NCI-H2029 (cell line): ENCODE results near the gene CORO6.
A peak's percentile ranks its signal among the peaks of the same experiment; 100 is the strongest.

Experiments used
- DNase-seq: peaks from one replicate; lab custom pipeline; 2025; lab: John Stamatoyannopoulos, UW

CORO6 gene

DNA sequence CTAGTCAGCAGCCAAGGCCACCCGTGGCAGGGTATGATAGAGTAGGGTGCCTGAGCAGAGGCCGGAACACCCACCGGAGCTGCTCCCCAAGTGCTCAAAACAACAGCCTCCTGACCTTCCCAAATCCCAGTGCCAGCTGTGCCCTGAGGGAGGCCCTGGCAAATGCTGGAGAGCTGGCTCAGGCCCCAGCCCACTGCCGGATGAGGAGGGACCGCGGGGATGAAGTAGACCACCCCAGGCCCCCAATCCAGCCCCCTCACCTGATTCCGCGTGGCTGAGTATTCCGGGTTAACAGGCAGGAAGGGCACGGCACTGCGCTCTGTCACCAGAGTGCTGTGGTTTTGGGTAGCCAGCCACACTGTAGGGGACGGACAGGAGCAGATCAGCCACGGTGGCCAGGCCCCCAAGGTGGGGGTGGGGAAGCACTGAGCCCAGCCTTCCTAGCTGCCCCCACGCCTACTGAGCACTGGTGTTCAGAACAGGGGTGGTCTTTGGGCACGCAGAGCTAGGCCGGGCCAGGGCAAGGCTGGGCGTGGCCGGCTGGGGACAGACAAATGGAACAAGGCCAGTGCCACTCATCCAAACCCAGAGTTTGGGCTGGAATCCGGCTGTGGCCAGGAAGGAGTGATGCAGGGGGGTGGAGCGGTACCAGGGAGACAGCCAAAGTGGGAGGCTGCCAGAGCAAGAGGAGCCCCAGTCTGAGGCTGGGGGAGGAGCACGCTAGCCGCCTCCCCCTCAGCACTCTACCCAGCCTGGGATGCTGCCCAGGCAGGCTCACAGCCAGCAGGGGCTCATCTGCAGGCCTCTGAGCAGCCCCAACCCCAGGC lies 45.1 kb downstream of the CORO6 start:
- DNase-seq: no peak

DNA sequence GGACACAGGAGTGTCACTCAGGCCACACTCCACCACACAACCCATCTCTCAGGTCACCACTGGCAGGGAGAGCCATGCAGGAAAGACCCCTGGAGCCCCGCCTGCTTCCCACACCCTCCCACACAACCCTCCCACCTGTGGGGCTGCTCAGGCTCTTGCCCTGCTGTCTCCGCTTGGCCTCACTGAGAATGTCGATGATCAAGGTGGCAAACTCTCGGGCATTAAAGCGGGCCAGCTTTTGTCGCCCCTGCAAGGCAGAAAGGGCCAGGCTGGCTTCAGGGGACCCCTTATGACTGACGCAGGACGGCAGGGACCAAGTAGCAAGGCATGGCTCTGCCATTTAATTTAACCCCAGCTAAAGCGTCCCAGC lies 45.7 kb downstream of the CORO6 start:
- DNase-seq: no peak

DNA sequence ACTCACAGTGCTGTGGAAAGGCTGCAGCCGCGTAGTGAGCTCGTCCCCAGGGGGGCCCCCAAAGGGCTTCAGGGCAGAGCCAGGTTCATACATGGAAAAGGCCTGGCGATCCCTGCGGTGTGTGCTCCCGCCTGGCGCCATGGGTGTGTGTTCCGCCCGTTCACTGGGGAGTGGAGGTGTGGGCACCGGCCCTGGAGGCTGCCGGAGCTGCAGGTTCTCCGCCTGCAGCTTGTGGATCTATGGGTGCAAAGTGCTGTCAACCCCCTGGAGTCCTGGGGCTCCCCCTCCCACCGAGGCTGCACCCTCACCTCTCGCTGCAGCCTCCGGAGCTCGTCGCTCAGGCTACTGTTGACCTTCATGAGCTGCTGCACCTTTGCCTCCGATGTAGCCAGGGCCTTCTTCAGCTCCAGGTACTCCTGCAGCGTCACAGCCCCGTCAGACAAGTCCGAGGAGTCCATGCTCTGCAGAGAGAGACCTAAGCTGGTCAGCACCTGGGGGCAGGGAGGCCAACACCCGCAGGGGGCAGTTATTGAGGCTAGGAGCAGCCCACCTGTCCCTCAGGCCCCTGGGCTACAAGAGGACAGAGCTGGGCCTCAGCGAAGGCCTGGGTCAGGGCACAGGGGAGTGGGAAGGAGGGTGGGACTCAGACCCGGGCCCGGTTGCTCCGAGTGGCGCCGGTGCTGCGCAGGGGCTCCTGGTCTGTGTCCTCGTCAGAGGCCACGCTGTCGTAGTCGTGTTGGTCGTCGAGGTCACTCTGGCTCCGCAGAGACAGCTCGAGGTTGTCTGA lies 46.3 kb downstream of the CORO6 start:
- DNase-seq: no peak

DNA sequence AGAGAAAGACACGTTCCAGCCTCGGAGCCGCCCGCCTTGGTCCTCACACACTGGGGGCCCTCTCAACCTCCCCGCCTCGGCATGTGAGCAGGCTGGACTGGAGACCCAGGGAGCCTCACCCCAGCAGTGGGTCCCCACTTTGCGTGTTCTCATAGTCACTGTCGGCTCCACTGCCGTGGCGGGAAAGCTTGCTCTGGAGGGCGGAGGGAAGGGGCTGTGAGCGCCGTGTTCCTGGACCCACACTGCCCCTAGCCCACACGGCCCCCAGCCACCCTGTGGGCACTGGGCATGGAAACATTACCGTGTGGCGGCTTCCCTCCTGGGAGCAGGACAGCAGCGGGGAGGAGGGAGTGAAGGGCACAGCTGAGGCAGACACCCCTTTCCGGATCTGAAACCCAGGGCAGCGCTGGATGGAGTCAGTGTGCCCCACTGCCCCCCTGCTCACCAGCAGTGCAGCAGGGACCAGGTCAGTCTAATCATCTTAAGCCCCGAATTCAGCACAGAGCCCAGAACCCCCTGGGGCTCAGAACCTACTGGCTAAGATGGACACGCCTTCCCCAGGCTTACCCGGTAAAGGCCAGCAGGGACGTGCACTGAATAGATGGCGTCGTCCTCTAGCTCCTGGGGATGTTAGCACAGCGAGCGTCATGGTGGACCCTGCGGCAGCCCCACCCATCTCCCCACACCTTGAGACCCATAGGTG lies 47.0 kb downstream of the CORO6 start:
- DNase-seq: no peak

DNA sequence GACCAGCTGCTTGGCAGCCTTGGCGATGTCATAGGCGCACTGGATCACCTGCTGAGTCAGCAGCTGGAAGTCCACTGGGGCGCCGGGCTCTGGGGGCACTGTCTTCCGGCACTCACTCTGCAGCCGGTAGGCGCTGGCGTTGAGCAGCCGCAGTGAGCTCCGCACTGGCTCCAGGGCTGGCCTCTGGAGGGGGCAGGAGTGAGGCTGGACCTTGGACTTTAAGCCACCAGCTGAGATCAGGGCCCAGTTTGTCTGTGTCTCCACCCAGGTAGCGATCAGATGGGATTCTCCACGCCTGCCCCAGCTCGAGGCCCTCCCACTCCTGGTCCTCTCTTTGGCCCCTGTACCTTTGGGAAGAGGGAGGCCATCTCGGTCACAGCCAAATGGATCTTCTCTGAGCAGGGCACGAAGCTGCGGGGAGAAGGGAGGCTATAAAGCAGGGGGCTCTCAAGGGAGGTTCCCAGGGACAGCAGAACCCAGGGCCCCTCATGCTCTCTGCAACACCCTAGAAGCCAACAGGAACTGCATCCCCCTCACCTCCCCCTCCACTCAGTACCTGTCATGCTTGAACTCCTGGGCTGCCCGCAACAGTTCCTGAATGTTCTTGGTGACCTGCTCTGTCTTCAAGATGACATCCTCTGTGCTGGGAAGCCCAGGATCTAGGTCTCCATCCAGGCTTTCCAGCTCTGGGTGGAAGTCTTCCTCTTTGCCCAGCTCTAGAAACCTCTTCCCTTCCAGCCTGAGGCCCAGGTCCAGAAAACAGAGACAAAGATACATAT lies 47.8 kb downstream of the CORO6 start:
- DNase-seq: no peak

DNA sequence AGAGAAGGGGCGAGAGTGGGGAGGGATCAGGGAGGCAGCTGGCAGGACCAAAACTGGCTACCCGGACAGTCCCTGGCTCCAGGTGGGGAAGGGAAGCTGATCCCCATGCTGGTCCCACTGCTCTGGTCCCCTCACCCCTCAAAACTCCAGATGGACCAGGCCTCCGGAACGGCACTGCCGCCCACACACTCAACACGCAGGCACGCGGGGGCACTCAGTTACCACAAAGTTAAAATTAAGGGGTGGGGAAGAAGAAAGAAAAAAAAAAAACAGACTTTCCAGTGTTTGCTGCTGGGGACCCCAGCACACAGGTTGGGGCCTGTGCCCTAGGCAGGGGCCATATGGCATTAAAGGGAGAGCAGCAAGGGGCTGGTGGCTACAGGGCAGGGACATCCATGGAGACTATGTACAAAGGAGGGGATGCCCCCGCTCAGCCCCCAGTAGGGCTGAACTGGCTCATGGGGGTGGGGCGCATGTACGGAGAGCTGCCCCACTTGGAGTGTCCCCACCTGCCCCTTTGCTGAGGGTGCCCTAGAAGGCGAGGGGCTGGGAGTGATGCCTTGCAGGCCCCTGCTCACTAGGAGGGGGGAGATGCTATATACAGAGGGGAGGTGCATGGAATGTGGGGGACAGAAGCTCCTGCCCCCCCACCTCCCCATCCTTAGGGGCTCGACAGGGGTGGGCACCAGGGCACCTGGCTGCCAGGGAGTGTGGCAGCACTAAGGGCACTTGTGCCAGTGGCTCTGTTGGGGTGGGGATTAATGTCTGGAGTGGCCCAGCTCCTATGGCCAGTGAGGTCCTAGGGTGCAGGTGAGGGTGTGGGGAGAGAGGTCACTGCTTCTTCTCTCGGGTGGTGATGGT lies 48.6 kb downstream of the CORO6 start:
- no peak for DNase-seq

DNA sequence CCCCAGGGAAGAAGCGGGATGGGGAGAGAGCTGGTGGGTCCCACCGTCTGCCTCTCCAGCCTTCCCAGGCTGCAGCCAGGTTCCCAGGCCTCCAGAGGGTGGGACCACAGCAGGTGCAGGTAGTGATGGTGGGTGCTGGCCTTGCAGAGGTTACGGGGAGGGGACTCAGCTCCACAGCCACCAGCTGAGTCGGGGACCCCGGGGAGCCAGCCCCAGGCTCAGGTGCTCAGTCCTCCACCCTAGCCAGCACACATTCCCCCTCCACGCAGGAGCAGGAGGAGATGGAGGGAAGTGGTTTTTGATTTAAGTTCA lies 49.2 kb downstream of the CORO6 start:
- no peak for DNase-seq

DNA sequence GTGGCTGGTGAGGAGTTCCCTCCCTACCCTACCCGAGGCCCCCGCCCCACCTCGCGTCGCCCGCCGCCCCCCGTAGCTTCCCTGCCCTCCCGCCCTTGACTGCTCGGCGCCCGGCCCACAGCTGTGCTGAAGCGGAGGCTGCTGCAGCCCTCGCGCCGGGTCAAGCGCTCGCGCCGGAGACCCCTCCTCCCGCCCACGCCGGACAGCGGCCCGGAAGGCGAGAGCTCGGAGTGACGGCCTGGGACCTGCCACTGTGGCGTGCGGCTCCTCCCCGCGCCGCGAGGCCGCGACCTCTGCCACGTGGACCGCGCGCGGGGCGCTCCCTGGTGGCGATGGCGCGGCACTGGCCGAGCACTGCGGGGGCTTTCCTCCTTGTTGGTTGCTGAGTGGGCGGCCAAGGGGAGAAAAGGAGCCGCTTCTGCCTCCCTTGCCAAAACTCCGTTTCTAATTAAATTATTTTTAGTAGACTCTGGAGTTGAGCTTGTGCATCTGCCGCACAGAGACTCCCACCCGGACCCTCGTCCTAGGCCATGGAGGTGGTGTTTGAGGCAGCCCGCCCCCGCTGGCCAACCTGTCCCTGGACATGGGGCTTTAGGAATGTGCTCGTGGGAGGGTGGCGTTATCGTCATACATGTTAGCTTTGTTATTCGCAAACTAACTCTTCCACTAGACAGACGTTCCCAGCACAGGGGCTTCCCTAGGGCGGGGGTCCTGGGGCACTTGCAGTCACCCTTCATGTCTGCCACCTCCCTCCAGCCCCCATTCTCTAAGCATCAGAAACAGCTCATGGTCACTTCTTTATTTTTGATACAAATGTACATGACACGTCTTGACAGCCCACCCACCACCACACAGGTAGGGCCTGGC lies 49.8 kb downstream of the CORO6 start:
- no peak for DNase-seq

DNA sequence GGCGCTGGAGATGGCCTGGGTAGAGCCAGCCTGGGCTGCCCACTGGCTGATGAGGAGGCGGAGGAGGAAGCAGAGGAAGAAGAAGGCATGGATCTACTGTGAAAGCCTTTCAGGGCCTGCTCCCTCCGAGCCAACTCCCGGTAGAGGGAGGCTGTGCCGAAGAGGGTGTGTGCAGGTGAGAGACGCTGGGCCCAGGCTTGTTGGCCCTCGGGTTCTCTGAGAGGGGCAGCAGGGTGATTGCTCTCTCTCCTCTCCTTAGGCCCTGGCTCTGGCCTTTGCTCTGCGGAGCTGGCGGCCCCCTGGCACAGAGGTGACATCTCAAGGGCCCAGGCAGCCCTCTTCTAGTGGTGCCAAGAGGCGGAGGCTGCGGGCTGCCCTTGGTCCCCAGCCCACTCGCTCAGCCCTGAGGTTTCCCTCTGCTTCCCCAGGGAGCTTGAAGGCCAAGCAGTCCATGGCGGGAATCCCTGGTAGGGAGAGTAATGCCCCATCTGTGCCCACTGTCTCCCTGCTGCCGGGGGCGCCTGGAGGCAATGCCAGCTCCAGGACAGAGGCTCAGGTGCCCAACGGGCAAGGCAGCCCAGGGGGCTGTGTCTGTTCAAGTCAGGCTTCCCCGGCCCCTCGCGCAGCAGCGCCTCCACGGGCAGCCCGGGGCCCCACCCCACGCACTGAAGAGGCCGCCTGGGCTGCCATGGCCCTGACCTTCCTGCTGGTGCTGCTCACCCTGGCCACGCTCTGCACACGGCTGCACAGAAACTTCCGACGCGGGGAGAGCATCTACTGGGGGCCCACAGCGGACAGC lies 50.6 kb downstream of the CORO6 start:
- no peak for DNase-seq

DNA sequence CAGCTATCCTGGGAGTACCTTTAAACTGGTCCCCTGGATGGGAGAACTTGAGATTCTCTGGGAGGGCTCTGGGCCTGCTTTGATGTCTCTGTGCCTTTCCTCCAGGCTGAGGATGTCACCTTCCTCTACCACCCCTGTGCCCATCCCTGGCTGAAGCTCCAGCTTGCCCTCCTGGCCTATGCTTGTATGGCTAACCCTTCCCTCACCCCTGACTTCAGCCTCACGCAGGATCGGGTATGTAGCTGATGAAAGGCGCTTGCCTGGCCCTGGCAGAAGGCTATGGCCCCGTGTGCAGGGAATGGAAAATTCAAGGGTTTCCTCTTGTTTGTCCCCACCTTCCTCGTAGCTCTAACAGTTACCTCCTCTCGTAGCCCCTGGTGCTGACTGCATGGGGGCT lies 51.2 kb downstream of the CORO6 start:
- no peak for DNase-seq

DNA sequence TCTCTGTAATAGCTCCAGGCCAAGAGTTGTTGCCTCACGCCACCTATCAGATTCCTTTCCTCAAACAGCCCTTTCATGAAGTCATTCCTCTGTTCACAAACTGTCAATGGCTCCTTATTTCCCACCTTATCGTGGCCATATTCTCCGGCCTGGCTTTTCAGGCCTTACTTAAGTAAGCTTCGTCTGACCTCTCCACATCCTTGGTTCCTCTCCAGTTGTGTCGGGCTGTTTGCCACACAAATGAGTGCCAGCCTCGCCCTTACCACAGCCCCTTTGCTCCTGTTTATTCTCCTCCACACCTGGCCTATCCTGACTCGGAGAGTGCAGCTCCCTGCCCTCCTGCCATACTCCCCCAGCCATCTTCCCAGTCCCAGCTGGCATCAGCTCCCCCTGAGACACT lies 52.2 kb downstream of the CORO6 start:
- DNase-seq: no peak

DNA sequence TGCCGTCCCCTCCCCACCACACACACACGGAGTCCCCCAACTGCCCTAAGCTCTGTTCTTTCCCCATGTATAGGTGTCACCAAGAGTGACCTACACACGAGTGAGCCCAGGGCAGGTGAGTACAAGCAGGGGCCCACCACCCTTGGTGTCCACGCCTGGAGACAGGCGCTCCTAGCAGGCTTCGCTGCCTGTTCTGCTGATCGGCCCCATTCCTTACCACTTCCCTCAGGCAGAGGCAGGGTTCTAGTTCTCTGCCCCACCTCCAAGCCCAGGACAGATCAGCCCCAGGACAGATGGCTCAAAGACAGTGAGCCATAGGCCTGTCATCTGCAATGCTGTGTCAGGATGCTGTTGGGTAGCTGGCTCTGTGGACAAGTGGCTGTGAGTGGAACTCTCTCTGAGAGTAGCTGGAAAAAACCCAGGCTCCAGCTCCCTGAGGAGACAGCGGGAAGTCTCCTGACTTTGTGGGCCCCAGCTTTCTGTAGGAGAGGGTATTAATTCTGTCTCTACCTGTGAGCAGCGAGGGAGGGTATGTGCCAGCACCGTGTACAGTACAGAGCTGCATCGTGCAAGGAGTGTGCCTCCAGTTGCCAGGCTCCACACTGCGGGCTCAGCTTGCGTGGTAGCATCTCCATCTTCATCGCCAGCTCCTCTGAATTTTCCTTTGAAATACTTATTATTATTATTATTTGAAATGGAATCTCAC lies 53.3 kb downstream of the CORO6 start:
- DNase-seq: no peak

DNA sequence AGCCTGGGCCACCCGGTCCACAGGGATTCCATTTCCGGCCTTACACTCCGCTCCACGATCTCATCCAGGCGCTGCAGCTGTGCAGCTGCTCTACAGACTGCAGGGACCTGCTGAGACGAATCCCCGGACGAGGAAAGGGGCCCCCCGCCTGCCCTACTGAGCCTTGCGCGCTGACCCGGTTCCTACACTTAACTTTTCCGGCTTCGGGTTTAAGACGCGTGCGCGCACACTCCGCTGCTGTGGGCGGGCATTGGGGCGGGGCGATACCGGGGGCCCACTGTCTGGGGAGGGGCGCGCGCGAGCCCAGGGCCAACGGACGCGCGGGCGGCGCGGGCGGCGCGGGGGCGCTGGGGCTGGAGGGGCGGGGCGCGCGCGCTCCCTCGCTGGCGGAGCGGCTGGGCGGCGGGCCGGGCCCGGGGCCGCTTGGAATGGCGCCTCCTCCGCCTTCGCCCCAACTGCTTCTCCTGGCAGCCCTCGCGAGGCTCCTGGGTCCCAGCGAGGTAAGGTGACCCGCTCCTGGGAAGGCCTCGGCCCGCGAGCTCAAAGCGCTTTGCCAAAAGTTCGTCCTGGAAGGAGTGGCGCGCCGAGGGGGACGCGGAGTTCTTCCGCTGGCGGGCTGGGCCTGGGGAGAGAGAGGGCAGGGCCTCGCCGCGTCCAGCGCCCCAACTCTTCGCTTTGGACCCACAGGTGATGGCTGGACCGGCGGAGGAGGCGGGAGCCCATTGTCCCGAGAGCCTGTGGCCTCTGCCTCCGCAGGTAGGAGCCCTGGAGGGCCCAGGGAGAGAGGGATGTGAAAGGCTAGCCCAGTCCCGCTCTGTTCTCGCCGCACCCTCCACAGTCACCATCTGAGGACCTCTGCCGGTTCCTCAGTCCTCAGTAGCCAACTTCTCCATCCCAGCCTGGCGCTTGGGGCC lies 54.1 kb downstream of the CORO6 start, which contains the start of gene TP53I13:
Gene TP53I13, plus strand, starts transcription at position 371 of the 914 bp plus-strand sequence. Its CDS starts 58 bp downstream, at position 429.
- DNase-seq: peak; percentile 15

DNA sequence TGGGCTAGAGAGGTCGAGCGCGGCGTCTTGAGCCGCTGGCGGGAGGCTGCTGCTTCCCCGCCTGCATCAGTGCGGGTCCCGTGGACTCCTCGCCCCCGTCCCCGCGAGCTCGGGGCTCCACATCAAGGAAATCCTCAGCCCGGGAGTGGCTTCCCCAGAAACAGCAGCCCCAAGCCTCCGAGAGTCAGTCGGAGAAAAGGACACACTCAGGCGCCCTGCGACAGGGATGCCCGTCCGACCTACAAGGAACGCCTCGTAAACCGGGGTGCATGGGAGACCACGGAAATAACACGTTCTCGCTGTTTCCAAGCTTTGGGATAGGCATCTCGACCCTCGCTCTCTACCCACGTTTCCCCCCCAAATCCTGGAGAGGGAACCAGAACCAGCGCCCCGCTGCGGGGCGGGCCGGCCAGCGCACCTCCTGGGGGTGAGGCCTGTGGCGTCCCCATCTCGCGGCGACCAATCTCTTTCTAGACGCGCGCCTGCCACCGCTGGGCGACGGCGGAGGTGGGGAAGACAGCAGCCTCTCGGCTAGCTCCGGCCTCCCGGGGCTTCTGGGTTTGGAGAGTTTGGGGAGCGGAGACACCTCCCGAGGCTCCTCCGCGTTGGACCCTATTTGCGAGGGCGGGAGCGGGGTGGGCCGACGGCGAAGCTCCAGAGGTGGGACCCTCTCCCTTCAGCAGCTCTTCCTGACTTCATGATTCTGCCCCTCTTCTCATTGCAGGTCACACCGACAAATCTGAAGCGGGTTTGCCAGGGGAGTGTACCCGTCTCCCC lies 55.0 kb downstream of the CORO6 start:
- DNase-seq: no peak

DNA sequence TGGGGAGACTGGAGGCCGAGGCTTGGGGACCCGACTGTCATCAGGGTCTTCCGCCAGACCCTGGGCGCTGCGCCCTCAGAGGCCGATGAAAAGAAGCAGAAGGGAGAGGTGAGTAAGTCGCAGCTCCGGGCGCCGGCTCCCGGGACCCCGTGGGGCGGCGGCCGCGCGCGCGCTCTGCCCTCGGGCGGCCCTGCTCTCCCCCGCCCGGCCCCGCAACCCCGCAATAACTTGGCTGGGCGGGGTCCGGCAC lies 55.5 kb downstream of the CORO6 start:
- no peak for DNase-seq

DNA sequence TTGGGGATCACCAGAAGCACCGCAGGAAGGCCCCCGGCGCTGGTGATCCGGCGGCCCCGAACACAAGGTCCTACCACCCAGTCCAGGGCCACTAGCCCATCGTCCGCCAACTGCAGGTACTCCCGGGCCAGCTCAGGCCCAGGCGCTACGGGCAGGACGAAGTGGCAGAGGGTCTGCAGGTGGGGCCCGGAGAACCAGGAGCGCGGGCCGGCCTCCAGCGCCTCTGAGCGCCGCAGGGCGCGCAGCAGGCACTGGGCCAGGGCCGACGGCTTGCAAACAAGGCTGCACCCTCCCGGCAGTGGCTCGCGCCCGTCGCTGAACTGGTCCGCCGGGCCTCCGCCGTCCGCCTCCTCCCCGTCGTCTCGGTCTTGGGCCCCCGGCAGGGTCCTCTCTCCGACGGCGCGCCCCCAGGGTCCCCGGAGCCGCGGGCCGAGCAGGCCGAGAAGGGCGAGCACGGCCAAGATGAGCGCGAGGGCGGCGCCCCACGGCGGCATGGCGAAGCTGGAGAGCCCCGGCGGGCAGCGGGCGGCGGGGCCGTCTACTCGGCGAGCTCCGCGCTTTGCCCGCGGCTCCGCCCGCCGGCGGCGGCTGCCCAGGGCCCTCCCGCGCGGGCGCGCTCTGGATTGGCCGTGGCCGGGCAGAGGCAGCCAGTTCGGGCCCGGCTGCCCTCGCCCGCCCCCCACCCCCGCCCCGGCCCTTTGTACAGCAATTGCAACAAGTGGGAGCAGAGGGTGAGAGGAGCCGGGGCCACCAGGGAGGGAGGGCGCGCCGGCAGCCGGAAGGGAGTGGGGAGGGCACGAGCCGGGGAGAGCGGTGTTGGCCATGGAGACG lies 56.0 kb downstream of the CORO6 start, which contains the start of gene ABHD15:
Gene ABHD15, minus strand, starts transcription at position 565 of the 831 bp plus-strand sequence. Its CDS starts 71 bp downstream, at position 494.
- DNase-seq: peak; percentile 29
